Esophagus muscularis mucosa (tissue), 4 donors: ENCODE results near the gene ALCAM.

ENCODE experiments used
- EP300 ChIP-seq: sonication (generic); formaldehyde crosslinking; IDR thresholded peaks from one replicate; pipeline ENCODE4 v1.6.1; 2017; ENCODE audit warnings: antibody characterized with exemption
- POLR2AphosphoS5 ChIP-seq, 2 donors: sonication (generic); formaldehyde crosslinking; IDR thresholded peaks; one replicate each; pipeline ENCODE4 v1.6.1; 2017; ENCODE audit warnings: antibody characterized with exemption in 2 of 2
- TF ChIP-seq, protein P1 (sequence below), 3 experiments: fragments of 200-600 bp in 2 of 3; fragments of 450-650 bp in 1 of 3; sonication (generic) in 2 of 3; IDR thresholded peaks; one replicate each; pipeline ENCODE4 v1.5.1; 2017 to 2019; ENCODE audit warnings: antibody characterized with exemption in 3 of 3, mild to moderate bottlenecking in 2 of 3, moderate library complexity in 1 of 3

DNA sequence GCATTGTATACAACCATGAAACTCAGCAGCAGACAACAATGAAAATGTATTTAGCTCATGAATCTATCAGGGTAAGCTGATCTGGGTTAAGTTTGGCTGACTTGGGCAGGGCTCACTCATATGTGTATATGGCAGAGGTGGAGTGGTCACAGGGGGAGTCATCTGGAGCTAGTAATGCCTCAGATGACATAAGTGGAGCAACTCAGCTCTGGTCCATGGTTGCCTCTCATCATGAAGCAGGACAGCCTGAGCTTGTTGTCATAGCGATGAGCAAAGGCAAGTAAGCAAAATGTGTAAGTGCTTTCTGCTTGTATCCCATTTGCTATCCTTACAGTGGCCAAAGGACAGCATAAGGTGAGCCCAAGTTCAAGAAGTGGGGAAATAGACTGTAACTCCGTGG, 64.5 kb downstream of the ALCAM start:
- TF ChIP-seq, protein P1, sequence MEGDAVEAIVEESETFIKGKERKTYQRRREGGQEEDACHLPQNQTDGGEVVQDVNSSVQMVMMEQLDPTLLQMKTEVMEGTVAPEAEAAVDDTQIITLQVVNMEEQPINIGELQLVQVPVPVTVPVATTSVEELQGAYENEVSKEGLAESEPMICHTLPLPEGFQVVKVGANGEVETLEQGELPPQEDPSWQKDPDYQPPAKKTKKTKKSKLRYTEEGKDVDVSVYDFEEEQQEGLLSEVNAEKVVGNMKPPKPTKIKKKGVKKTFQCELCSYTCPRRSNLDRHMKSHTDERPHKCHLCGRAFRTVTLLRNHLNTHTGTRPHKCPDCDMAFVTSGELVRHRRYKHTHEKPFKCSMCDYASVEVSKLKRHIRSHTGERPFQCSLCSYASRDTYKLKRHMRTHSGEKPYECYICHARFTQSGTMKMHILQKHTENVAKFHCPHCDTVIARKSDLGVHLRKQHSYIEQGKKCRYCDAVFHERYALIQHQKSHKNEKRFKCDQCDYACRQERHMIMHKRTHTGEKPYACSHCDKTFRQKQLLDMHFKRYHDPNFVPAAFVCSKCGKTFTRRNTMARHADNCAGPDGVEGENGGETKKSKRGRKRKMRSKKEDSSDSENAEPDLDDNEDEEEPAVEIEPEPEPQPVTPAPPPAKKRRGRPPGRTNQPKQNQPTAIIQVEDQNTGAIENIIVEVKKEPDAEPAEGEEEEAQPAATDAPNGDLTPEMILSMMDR (IDR thresholded peaks at IDR 0.05) = no peak
- TF ChIP-seq EP300 = no peak
- TF ChIP-seq POLR2AphosphoS5 (IDR thresholded peaks at IDR 0.05) = no peak
